Measurements from ENCODE around the gene MVD. TPM values are rescaled to one million over a fixed set of nuclear protein-coding genes. Genes with fewer than 3 reads are reported as not detected.

MVD gene
- total and polyA plus RNA-seq, 2 of the 13 experiments (the other 11 are each of a cell fraction or from before 2014, with no cell fraction given): 28.1 to 187 TPM

DNA sequence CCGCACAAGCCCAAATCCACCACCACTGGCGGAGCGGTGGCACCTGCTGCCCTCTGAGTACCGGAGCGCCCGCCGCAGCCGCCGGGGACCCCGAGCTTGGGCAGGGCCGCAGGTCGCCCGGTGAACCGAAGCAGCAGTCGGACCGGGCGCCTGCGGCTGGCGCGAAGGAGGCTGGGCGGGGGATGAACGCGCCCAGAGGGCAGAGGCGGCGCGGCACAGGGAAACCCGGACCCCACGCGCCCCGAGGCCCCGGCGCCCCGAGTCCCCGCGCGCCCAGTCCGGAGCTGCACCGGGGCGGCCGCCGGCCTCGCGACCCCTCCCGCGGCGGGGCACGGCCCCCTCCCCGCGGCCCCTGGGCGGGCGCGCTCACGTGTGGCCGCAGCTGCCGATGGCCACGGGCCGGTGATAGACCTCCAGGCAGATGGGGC is 42.9 kb upstream of the MVD start:
- 1% methylated on average over 17 of the region's 57 CpGs for WGBS (ENCODE audit: low lambda C conversion rate)
- H3K9ac ChIP-seq (ENCODE audit: insufficient read depth, low read depth, low read length): peak overlapping the region; percentile 92
- ChIA-PET CTCF (ENCODE audit: low intra/inter-chr PET ratio, low total read pairs) (interaction anchor here (1.0 kb wide), 1 partner anchor 133 kb away, joined by 4 read pairs; no protein-coding TSS in a partner anchor), POLR2A (interaction anchor here (1.4 kb wide), 1 partner anchor 43 kb away, joined by 5 read pairs; the partner anchor contains the start of gene MVD)
- peaks cover 0 to 3% of the 10 kb centered on the region in 2 experiments; a peak in 1 of 5 replicates for H3K27me3 ChIP-seq (ENCODE audit: control insufficient read depth in 1 of 2, insufficient read depth in 2 of 2, low read length in 2 of 2)
- in situ Hi-C loops (cut with HindIII; ENCODE audit: extremely low pct_ligation_motif_present, low pct_unique_long_range_greater_than_20kb) (no loop called here), intact Hi-C loops (cut with micrococcal nuclease; ENCODE audit: unreplicated experiment) (no loop called here)
- peak overlapping the region; percentile 82 to 99 (median 83) for H3K4me3 ChIP-seq (replicated peaks in 1 of 3; ENCODE audit: insufficient read depth in 1 of 3, low read depth in 2 of 3, low read length in 3 of 3)
- H3K79me2 ChIP-seq (ENCODE audit: insufficient read depth, low read length): peaks cover 31% of the 10 kb centered on the region
- no peaks in the 10 kb centered on the region for H4K20me1 ChIP-seq (ENCODE audit: insufficient read depth, low read length)
- H2AFZ ChIP-seq (ENCODE audit: low read length): no peak overlapping the region
- TF ChIP-seq, protein P1, sequence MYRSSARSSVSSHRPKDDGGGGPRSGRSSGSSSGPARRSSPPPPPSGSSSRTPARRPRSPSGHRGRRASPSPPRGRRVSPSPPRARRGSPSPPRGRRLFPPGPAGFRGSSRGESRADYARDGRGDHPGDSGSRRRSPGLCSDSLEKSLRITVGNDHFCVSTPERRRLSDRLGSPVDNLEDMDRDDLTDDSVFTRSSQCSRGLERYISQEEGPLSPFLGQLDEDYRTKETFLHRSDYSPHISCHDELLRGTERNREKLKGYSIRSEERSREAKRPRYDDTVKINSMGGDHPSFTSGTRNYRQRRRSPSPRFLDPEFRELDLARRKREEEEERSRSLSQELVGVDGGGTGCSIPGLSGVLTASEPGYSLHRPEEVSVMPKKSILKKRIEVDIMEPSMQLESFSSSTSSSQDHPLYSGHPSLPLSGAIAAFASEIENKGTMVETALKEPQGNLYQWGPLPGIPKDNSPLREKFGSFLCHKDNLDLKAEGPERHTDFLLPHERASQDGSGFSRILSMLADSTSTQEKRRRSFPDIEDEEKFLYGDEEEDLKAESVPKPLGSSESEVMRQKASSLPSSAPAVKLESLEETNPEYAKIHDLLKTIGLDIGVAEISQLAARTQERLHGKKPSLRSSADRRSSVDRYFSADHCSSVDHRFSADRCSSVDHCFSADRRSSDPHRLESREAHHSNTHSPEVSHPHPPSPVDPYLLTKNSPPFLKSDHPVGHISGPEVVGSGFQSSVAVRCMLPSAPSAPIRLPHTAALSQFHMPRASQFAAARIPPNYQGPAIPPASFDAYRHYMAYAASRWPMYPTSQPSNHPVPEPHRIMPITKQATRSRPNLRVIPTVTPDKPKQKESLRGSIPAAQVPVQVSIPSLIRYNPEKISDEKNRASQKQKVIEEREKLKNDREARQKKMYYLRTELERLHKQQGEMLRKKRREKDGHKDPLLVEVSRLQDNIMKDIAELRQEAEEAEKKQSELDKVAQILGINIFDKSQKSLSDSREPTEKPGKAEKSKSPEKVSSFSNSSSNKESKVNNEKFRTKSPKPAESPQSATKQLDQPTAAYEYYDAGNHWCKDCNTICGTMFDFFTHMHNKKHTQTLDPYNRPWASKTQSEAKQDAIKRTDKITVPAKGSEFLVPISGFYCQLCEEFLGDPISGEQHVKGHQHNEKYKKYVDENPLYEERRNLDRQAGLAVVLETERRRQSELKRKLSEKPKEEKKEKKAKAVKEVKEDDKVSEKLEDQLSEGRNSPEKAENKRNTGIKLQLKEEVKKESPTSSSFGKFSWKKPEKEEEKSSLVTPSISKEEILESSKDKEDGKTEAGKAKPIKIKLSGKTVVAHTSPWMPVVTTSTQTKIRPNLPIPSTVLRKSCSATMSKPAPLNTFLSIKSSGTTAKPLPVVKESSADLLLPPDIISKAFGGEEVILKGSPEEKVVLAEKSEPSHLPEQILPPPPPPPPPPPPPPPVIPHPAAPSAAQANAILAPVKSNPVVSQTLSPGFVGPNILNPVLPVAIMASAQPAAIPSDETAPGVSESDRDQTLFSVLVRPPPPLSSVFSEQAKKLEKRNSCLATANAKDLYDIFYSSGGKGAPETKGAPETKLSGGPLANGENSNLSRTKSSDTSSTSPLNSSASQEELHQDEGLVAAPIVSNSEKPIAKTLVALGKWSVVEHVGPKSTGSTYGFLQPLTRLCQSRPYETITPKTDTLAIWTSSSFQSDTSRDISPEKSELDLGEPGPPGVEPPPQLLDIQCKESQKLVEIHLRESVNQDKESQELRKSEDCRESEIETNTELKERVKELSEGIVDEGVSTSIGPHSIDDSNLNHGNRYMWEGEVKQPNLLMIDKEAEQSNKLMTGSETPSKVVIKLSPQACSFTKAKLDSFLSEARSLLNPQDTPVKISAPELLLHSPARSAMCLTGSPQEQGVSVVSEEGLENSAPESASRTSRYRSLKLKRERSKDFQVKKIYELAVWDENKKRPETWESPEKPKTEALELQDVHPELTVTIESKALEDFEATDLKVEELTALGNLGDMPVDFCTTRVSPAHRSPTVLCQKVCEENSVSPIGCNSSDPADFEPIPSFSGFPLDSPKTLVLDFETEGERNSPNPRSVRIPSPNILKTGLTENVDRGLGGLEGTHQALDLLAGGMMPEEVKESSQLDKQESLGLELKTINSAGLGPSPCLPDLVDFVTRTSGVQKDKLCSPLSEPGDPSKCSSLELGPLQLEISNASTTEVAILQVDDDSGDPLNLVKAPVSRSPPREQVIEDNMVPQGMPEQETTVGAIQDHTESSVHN (CRISPR knock-in tag; IDR thresholded peaks at IDR 0.05): 0 out of 2 replicates have a peak, but pooled peaks have one; percentile 7
- TF ChIP-seq, protein P2, sequence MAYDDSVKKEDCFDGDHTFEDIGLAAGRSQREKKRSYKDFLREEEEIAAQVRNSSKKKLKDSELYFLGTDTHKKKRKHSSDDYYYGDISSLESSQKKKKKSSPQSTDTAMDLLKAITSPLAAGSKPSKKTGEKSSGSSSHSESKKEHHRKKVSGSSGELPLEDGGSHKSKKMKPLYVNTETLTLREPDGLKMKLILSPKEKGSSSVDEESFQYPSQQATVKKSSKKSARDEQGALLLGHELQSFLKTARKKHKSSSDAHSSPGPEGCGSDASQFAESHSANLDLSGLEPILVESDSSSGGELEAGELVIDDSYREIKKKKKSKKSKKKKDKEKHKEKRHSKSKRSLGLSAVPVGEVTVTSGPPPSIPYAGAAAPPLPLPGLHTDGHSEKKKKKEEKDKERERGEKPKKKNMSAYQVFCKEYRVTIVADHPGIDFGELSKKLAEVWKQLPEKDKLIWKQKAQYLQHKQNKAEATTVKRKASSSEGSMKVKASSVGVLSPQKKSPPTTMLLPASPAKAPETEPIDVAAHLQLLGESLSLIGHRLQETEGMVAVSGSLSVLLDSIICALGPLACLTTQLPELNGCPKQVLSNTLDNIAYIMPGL (CRISPR knock-in tag; IDR thresholded peaks at IDR 0.05; ENCODE audit: borderline replicate concordance in 1 of 2, low read depth in 1 of 2): peak in 1 of 2 experiments; percentile 8; a peak in 1 of 4 replicates
- TF ChIP-seq ZNF761 (CRISPR knock-in tag; conservative IDR thresholded peaks at IDR 0.05): peak; percentile 14; the same call in 1 of the 2 replicates
- TF ChIP-seq ZNF577 (CRISPR knock-in tag; IDR thresholded peaks at IDR 0.05; ENCODE audit: borderline replicate concordance, low read depth): no peak
- no peak for DNase-seq (ENCODE audit: low spot score)
- H3K4me2 ChIP-seq (ENCODE audit: low read depth, low read length): peak overlapping the region; percentile 93
- no peaks in the 10 kb centered on the region for H3K36me3 ChIP-seq (replicated peaks in 1 of 2; ENCODE audit: control insufficient read depth in 1 of 2, insufficient read depth in 2 of 2, low read length in 2 of 2)
- ATAC-seq: peak; percentile 2
- no peak for FAIRE-seq
- H3K9me3 ChIP-seq (ENCODE audit: low read length): no peaks in the 10 kb centered on the region
- no TSS peak for BruUV-seq (replicated peaks)
- H3K4me1 ChIP-seq (ENCODE audit: insufficient read depth, low read length): peaks cover 80% of the 10 kb centered on the region
- H3K27ac ChIP-seq (ENCODE audit: extremely low read length, insufficient read depth, low read length): peak overlapping the region; percentile 22

Measured in HepG2 (cell line).